Heart right ventricle (tissue), 16 donors: ENCODE measurements around the gene SRGAP3. TPM values are rescaled to one million over a fixed set of nuclear protein-coding genes. Genes with fewer than 3 reads are reported as not detected.

ENCODE experiments used
- ATAC-seq, 8 donors: fragments of 200-7000 bp; cut with Tn5 transposase; one replicate each; pipeline ENCODE4 v1.9.1; 2020; ENCODE audit warnings: mild to moderate bottlenecking in 8 of 8, moderate library complexity in 8 of 8, moderate number of reproducible peaks in 1 of 8
- DNase-seq, 2 donors: peaks; one replicate each; pipeline ENCODE4 v3.0.0-alpha.2; 2020
- H3K27ac ChIP-seq, 10 donors: fragments of 200-600 bp; sonication (generic) in 2 of 10; one replicate each; pipeline versions ENCODE4 v1.5.0 to v1.8.0; 2020 to 2022; ENCODE audit warnings: mild to moderate bottlenecking in 3 of 10
- H3K27me3 ChIP-seq, 7 donors: fragments of 200-600 bp; one replicate each; pipeline ENCODE4 v1.8.0; 2021 to 2022; ENCODE audit warnings: mild to moderate bottlenecking in 2 of 7
- H3K36me3 ChIP-seq, 9 donors: fragments of 200-600 bp; sonication (generic) in 1 of 9; one replicate each; pipeline versions ENCODE4 v1.5.0 to v1.8.0; 2020 to 2022; ENCODE audit warnings: mild to moderate bottlenecking in 2 of 9
- H3K4me1 ChIP-seq, 9 donors: fragments of 200-600 bp; sonication (generic) in 1 of 9; one replicate each; pipeline versions ENCODE4 v1.5.0 to v1.8.0; 2020 to 2022; ENCODE audit warnings: mild to moderate bottlenecking in 4 of 9
- H3K4me3 ChIP-seq, 10 donors: fragments of 200-600 bp; sonication (generic) in 2 of 10; one replicate each; pipeline versions ENCODE4 v1.5.0 to v1.8.0; 2020 to 2022; ENCODE audit warnings: mild to moderate bottlenecking in 7 of 10, moderate library complexity in 2 of 10
- H3K9me3 ChIP-seq, 11 donors: fragments of 200-600 bp in 10 of 11; sonication (generic) in 2 of 11; one replicate each; pipeline versions ENCODE4 v1.5.0 to v1.8.0; 2013 to 2022; ENCODE audit warnings: mild to moderate bottlenecking in 2 of 11, control low read depth in 1 of 11, moderate library complexity in 1 of 11
- WGBS, 2 donors: extraction: QIAGEN DNeasy Blood & Tissue Kit; methylation state at CpG; one replicate each; pipeline ENCODE4 v1.1.7; 2013; ENCODE audit warnings: inconsistent platforms in 1 of 2; 5-methylcytosine and 5-hydroxymethylcytosine counted together
- intact Hi-C, 10 donors: fragments of 100-400 bp; cut with DNase I; formaldehyde crosslinking; loops; one replicate each; pipeline versions ENCODE4 v1.11.1 to v1.14.2; 2022
- polyA plus RNA-seq, 2 donors: library from polyadenylated mRNA; stranded (reverse); fragments of 200-250 nt; gene quantifications; one replicate each; pipeline ENCODE4 v1.2.3, GENCODE V29; 2013
- total RNA-seq, 10 donors: library from RNA; stranded (reverse); fragmentation: NEBNext Ultra II Directional in 3 of 10; extraction: Animal tissue kit (Norgen Biotek cat#: 25700) in 3 of 10; gene quantifications; one replicate each; pipeline versions ENCODE4 v1.2.1 to v1.2.4, GENCODE V29; 2021 to 2023
- TF ChIP-seq, protein P1 (sequence below), 9 donors: fragments of 200-600 bp; sonication (generic) in 2 of 9; IDR thresholded peaks; one replicate each; pipeline versions ENCODE4 v1.5.0 to v1.8.0; 2021 to 2022; ENCODE audit warnings: antibody characterized with exemption in 9 of 9, mild to moderate bottlenecking in 5 of 9, moderate library complexity in 1 of 9
- donor health status: Arrhythmogenic right ventricular cardiomyopathy.
- donor health status: ischemic (EF 13 %, LVEDD 7.1; RV severe dilation, severe dysfunction).
- donor health status: healthy with polysubstance abuse.
- donor health status: DM: no; HTN: yes; CAD: no.
- donor health status: DM: no; HTN: no; CAD: no.
- donor health status: ischemic (EF 25% LVEDD 6.9; RV normal size, moderate dysfunction).
- donor health status: ischemic (EF 25% LVEDD 5.7; RV mildly dilated, moderate dysfunction).
- donor health status: healthy.
- donor health status: DM: yes; HTN: yes; CAD: no.
- donor health status: Ischemic cardiomyopathy.
- donor health status: ischemic (EF 35%, LVEDD 5.7; RV mildly dilated, moderate dysfunction).
- donor health status: nonischemic (EF 11% LVEDD 7.7; RV severe dilation, severe dysfunction).
- donor health status: DM: yes; HTN: yes; CAD: no.
- donor health status: PGD.
- donor health status: ischemic (EF 29% LVEDD 5.4; RV normal size, mild dysfunction).
- donor health status: nonischemic (EF 23%, LVEDD 6.1; RV moderate dilation, normal function).

Gene SRGAP3
- total and polyA plus RNA-seq, 12 donors: 0.67 to 16.1 (median 10.6) TPM

DNA sequence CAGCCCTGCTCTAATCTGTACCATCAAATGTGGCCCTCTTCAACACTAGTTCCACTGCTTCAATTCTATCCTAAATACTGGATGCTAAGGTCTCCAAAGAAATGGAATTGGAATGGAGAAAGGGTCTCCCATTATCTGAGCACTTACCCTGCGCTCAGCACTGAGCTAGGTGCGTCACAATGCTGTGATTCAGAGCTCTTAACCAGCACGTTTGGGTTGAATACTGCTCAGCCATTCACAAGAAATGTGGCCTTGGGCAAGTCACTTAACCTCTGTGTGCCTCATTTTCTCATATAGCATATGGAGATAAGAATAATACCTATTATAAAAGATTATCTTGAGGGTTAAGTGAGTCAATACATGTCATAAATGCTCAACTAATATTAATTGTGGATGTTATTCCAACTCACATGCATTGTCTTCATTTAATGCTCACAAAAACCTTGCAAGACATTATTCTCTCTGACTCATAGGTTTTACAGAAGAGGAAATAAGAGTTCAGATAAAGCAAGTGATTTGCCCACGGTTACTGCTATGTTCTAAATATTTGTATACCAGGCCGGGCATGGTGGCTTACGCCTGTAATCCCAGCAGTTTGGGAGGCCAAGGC, 27.4 kb upstream of the SRGAP3 start:
- DNase-seq (no peak), ATAC-seq (no peak)
- TF ChIP-seq, protein P1, sequence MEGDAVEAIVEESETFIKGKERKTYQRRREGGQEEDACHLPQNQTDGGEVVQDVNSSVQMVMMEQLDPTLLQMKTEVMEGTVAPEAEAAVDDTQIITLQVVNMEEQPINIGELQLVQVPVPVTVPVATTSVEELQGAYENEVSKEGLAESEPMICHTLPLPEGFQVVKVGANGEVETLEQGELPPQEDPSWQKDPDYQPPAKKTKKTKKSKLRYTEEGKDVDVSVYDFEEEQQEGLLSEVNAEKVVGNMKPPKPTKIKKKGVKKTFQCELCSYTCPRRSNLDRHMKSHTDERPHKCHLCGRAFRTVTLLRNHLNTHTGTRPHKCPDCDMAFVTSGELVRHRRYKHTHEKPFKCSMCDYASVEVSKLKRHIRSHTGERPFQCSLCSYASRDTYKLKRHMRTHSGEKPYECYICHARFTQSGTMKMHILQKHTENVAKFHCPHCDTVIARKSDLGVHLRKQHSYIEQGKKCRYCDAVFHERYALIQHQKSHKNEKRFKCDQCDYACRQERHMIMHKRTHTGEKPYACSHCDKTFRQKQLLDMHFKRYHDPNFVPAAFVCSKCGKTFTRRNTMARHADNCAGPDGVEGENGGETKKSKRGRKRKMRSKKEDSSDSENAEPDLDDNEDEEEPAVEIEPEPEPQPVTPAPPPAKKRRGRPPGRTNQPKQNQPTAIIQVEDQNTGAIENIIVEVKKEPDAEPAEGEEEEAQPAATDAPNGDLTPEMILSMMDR (IDR thresholded peaks at IDR 0.05): no peak
- Histone ChIP-seq H3K36me3 (no peaks in the 10 kb centered on the region), H3K4me3 (no peak overlapping the region), H3K27me3 (no peaks in the 10 kb centered on the region), H3K27ac (no peak overlapping the region), H3K9me3 (no peaks in the 10 kb centered on the region), H3K4me1 (peaks cover 0 to 6% (median 0%) of the 10 kb centered on the region in 9 donors)
- intact Hi-C loops: no loop called here
- WGBS, 2 donors: 85 to 90% methylated on average over 6 of the region's 6 CpGs

- intact Hi-C loops: no loop called here
- H3K4me1 ChIP-seq: no peaks in the 10 kb centered on the region
- H3K9me3 ChIP-seq: no peaks in the 10 kb centered on the region
- no peak overlapping the region for H3K27ac ChIP-seq
- no peak overlapping the region for H3K4me3 ChIP-seq
- TF ChIP-seq, protein P1 (IDR thresholded peaks at IDR 0.05): no peak
- ATAC-seq (no peak), DNase-seq (no peak)
- no peaks in the 10 kb centered on the region for H3K36me3 ChIP-seq
- no peaks in the 10 kb centered on the region for H3K27me3 ChIP-seq
- 68 to 75% methylated on average over 6 of the region's 6 CpGs for WGBS, 2 donors
Observed at GRCh38 chr3:9271903-9272302, 22.5 kb upstream of the SRGAP3 start.

GRCh38 chr3:9270704-9271103, 21.3 kb upstream of the SRGAP3 start:
- Histone ChIP-seq H3K36me3 (no peaks in the 10 kb centered on the region), H3K4me1 (no peaks in the 10 kb centered on the region), H3K9me3 (peaks cover 0 to 4% (median 0%) of the 10 kb centered on the region in 11 donors), H3K4me3 (no peak overlapping the region), H3K27me3 (no peaks in the 10 kb centered on the region), H3K27ac (no peak overlapping the region)
- WGBS, 2 donors: 85 to 89% methylated on average over 4 of the region's 4 CpGs
- no peak for DNase-seq
- TF ChIP-seq, protein P1 (IDR thresholded peaks at IDR 0.05): no peak
- no peak for ATAC-seq
- intact Hi-C loops: no loop called here

GRCh38 chr3:9266716-9267115, 17.3 kb upstream of the SRGAP3 start:
- Histone ChIP-seq H3K36me3 (no peaks in the 10 kb centered on the region), H3K27me3 (no peaks in the 10 kb centered on the region), H3K4me1 (no peaks in the 10 kb centered on the region), H3K9me3 (peaks cover 0 to 30% (median 0%) of the 10 kb centered on the region in 11 donors), H3K4me3 (no peak overlapping the region), H3K27ac (no peak overlapping the region)
- DNase-seq: no peak
- TF ChIP-seq, protein P1 (IDR thresholded peaks at IDR 0.05): no peak
- WGBS, 2 donors: 93 to 94% methylated on average over 3 of the region's 3 CpGs
- ATAC-seq: no peak
- intact Hi-C loops: no loop called here
